ENCODE results near the gene RNF130.

DNA sequence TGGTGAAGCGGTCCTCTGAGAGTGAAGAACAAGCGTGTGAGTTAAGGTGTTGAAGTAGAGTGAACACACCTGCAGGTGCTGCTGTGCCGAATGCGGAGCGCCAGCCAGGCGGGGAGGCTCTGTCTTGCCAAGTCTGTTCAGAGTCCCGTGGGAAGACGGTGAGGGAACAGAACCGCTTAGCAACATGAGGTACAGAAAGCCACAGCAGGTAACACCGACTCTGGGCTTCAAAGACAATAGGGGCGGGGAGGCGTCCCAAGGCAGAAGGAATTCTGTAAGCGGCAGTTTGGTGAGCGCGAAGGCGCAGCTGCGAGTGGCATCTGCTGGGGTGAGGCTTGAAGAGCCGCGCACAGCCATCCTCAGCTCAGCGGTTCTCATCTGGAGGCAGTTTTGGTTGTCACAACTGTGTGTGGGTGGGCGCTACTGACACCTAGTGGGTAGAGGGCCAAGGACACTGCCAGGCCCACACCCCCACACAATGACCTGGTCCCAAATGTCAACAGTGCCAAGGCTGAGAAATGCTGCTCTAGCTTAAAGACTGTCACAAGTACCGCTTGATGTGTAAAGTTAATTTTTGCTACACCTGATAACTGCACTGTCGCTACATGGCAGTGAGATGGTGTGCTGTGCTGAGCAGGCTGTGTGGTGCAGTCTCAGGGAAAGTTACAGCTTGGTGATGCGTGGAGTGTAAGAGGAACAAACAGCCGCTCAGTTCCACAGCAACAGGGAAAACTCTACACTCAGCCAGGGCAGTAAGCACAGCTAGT is 96.4 kb downstream of the RNF130 start:
- TF ChIP-seq, protein P1, sequence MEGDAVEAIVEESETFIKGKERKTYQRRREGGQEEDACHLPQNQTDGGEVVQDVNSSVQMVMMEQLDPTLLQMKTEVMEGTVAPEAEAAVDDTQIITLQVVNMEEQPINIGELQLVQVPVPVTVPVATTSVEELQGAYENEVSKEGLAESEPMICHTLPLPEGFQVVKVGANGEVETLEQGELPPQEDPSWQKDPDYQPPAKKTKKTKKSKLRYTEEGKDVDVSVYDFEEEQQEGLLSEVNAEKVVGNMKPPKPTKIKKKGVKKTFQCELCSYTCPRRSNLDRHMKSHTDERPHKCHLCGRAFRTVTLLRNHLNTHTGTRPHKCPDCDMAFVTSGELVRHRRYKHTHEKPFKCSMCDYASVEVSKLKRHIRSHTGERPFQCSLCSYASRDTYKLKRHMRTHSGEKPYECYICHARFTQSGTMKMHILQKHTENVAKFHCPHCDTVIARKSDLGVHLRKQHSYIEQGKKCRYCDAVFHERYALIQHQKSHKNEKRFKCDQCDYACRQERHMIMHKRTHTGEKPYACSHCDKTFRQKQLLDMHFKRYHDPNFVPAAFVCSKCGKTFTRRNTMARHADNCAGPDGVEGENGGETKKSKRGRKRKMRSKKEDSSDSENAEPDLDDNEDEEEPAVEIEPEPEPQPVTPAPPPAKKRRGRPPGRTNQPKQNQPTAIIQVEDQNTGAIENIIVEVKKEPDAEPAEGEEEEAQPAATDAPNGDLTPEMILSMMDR (IDR thresholded peaks at IDR 0.05) = peak; percentile 57
- TF ChIP-seq EZH2 (IDR thresholded peaks at IDR 0.05) (no peak), EZH2phosphoT487 (IDR thresholded peaks at IDR 0.05) (no peak)
